GM21367 (cell line): ENCODE data around the gene ZNF326.
"Not testable (repeated sequence)": the region's sequence is repeated elsewhere in the genome, so short reads cannot be mapped to it uniquely, and the experiment has no call there.

Source experiments
- ATAC-seq: cut with Tn5 transposase; IDR thresholded peaks from one replicate; pipeline ENCODE4 v1.9.1; 2021; ENCODE audit not compliant: unreplicated experiment

The ZNF326 gene

DNA sequence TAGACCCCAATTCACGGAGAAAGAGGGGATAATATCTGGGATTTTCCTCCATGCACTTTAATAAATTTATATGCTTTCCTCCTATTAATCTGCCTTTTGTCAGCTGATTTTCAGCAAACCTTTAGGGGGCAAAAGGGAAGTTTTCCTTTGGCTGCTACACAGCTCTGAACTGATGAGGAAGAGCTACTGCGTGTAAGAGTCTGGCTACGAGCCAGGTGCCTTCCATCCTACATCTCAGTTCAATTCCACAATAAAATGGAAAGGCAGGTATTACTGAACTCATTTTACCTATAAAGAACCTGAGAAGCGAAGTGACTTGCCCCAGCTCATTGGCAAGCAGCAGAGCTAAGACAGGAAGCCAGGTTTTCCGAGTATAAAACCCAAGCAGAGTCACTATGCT, 28.3 kb upstream of the ZNF326 start:
- ATAC-seq = no peak

- peak; percentile 46 for ATAC-seq
Observed at GRCh38 chr1:89971600-89971999, 23.3 kb upstream of the ZNF326 start.

GRCh38 chr1:89972024-89972423, 22.9 kb upstream of the ZNF326 start:
- no peak for ATAC-seq

DNA sequence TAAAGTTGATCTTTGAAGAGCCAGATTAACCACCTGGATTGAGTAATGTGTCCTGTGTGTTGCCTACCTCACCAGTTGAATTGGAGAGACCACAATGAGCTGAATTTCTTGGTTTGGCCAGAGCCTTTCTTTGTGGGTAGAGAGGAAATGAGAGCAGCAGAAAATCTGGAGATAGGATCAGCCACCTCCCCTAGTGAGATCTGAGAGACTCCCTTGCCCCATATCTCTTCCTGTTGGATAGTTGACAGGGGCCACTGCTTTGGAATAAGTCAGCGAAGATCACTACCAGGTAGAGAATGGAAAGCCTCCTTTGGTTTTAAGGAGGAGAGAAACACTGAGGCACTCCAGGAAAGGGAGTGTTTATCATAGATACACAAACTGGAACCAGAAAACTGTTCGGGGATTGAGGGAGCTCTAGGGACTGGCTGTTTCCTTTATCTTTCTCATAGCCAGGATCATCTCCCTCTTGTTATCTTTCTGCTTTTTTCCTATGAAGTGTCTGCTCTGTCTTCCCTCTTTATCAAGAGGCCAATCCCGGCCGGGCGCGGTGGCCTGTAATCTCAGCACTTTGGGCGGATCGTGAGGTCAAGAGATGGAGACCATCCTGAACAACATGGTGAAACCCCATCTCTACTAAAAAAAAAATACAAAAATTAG, 21.3 kb upstream of the ZNF326 start:
- no peak for ATAC-seq

DNA sequence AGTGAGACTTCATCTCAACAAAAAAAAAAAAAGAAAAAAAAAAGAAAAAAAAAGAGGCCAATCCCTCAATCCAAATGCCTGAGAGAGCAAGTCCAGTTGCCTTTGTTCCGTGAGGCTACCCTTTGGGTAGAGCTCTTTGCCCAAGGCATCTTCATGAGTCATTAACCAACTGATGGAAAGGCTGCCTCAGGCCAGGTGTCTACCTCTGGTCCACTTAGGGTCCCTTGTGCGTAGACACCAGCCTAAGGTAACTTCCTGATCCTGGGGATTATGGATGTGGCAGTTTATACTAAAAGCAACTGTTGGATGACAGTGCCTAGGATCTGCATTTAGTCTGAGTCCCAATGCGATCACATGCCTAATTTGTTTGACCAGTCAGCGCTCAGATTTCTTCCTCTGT, 20.7 kb upstream of the ZNF326 start:
- no peak for ATAC-seq

DNA sequence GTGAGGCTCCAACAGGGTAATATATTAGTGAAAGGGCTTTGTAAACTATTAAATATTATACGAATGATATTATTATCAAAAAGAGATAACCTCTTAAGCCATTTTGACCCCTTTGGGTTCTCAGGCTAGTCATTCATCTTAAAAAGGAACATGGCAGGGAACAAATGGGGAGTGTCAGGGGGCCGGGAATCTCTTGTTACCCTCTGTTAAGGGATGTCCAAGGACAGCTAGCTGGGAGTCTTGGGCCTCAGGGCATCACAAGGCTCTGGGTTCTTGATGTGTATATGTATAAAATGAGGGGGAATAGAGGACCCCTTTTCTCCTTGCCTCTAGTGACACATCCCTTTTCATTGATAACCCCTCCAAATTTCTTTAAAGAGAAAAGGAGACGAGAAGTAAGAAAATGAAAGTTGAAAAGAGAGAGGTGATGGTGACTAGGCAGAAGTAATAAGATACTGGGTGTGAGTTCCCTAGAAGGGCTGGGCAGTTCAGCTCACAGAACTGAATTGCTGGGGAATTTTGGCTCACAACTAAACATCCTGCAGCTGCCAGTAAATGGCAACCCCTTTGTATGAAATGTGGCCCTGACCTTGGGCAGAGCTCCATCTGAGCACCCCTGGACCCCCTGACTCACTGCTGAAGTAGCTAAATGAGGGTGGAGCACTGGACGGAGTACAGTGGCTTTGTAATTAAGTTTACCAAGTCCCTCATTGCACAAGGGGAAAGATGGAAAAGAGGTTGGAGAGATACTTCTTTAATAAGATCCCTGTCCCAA, 20.0 kb upstream of the ZNF326 start:
- no peak for ATAC-seq

DNA sequence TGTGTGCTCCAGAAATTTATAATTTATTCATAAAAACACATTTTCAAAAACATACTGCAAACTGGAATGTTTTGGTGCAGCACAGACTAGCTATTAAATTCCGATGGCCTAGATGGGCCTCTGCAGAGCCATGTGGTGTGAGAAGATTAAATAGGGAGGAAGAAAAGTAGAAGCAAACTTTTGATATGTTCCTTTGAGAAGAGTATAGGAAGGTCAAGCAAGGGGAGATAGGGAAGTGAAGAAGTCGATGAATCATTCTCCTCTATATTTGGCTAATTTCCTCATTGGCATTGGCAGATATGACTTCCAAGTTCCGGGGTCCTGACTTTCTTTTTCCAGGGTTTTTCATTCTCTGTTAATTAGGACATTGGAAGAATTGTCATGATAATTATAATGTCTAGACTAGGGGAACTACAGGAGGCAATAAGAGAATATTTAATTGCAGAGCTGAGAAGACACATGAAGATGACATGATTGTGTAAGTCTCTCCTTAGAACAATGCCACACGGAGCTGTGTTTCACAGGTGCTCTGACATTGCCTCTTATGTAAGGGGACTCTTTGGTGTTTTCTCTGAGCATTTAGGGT, 19.3 kb upstream of the ZNF326 start:
- no peak for ATAC-seq

- no peak for ATAC-seq
Observed at GRCh38 chr1:89978755-89979154, 16.2 kb upstream of the ZNF326 start.

DNA sequence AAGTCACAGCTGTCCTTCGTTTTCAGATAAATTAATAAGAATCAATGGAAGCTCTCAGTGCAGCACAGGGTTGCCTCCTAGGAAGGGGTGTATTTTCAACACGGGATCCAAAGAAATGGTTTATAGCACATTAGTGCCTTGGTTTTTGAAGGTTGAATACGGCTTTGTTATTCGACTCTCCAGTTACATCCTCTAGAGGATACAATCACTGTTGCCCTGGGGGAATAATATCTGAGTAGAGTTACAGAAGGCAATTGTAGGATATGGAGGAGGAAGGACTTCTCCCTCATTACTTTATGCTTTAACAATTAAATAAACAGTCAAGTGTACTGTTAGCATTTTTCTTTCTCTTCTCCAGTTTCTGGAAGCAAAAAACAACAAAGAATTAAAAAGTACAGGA, 14.3 kb upstream of the ZNF326 start:
- no peak for ATAC-seq

DNA sequence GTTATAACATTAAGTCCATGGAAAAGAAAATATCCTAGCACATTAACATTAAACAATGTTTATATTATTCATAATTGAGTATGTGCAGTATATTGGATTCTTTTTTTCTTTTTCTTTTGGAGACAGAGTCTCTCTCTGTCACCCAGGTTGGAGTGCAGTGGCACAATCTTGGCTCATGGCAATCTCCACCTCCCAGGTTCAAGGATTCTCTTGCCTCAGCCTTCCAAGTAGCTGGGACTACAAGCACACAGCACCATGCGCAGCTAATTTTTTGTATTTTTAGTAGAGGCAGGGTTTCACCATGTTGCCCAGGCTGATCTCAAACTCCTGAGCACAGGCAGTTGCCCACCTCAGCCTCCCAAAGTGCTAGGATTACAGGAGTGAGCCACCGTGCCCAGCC, 12.1 kb upstream of the ZNF326 start:
- ATAC-seq = not testable (repeated sequence)

DNA sequence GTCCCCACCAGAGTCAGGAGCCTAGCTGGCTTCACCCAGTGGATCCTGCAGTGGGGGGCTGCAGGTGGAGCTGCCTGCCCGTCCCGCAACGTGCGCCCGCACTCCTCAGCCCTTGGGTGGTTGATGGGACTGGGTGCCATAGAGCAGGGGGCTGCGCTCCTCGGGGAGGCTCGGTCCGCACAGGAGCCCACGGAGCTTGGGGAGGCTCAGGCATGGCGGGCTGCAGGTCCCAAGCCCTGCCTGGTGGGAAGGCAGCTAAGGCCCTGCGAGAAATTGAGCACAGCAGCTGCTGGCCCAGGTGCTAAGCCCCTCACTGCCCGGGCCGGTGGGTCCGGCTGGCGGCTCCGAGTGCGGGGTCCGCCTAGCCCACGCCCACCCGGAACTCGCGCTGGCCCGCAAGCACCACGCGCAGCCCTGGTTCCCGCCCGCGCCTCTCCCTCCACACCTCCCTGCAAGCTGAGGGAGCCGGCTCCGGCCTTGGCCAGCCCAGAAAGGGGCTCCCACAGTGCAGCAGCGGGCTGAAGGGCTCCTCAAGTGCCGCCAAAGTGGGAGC, 10.3 kb upstream of the ZNF326 start:
- not testable (repeated sequence) for ATAC-seq

DNA sequence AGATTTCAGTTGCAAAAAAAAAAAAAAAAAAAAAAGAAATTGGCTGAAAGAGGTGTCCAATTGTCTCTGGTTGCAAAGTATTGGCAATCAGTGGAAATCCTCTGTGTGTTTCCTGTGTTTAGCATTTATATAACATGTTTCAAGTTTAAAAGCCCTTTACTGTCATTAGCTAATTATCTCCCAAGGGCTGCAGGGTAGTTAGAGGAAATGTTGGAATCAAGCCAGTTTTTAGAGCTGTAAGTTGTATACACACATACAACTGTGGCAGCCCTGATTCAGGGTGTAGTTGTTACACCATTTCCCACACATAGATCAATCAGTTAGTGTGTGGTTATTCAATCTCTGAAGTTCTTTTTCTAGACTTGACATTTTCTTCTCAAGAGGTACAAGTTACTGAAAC, 8.9 kb upstream of the ZNF326 start:
- ATAC-seq = no peak

DNA sequence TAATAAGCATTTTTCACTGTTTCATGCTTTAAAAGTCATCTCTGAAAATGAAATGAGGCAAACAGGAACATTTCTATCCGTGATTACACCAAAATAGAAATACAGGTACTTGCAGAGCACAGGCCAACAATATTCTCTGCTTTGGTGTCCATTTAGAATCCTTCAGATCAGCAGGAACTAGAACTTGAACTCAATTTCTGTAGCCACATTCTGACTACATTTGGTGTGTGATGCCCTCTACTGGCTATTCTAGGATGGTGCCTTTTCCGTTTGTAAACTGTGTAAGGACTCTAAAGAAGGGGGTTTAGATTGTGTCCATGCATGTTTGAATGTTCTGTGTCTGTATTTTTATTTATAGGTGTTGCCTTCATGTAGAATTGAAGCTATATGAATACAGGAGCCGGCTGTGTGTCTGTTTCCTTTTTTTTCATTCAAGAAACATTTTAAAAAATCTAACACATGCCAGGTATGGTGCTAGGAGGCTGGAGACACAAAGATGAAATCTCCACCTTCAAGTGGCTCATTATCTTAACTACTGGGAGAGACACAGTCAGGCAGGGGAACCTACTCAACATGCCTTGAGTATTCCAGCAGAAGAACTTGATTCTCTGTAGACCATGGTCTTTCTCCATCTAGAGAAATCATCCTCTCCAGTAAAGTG, 7.6 kb upstream of the ZNF326 start:
- ATAC-seq = peak; percentile 81

- ATAC-seq = no peak
Observed at GRCh38 chr1:89989099-89989498, 5.8 kb upstream of the ZNF326 start.

GRCh38 chr1:89989799-89990198, 5.1 kb upstream of the ZNF326 start:
- no peak for ATAC-seq

DNA sequence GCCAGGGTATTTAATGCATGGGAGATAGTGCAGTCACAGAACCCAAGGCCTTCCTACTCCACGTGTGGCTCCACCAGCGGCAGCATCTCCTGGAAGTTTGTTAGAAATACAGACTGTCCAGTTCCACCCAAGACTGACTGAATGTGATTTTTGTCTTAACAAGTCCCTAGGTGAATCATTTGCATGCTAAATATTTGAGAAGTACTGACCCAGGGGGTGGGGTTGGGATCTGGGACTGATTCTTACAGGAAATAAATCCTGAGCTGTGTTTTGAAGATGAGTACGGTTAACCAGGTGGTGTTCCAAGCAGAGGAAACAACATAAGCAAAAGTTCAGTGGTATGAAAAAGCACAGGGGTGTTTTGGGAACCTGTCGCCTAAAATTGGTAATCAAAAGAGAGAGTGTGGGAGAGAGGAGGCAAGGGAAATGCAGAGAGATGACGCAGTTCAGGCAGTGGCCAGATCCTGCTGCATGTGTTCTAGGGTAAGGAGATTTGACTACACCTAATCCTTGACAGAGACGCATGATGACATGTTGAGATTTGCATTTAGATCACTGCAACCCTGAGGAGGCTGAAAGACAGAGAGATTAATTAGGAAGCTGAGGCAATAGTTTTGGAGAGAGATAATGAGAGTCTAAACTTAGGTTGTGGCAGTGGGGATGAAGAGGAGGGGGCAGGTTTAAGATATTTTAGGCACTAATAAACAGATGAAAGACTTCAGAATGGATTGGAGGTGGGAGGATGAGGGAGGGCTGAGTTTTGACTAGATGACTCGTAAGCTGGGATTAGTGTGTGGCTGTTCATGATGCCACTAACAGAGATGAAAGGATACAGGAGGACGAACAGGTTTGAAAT, 3.7 kb upstream of the ZNF326 start:
- ATAC-seq = no peak

GRCh38 chr1:89993541-89993940, 1.4 kb upstream of the ZNF326 start:
- no peak for ATAC-seq

GRCh38 chr1:89994231-89994804, 592 bp upstream of the ZNF326 start:
- no peak for ATAC-seq

- no peak for ATAC-seq
Observed at GRCh38 chr1:89995598-89996449, 914 bp downstream of the ZNF326 start.
